ENCODE measurements around the gene RPL18A.

The RPL18A gene

GRCh38 chr19:17909003-17909732 lies 49.5 kb downstream of the RPL18A start:
- DNase-seq: no peak

- no peak for DNase-seq
These were observed 51.2 kb downstream of the RPL18A start for GRCh38 chr19:17910791-17911360.

Measured in hypothalamus (tissue), 51 donors.